Trophoblast cell (in vitro differentiated cells and primary cell): Measurements from ENCODE around the gene KIFAP3.
A peak's percentile ranks its signal among the peaks of the same experiment; 100 is the strongest.
"Not testable (repeated sequence)": the region's sequence is repeated elsewhere in the genome, so short reads cannot be mapped to it uniquely, and the experiment has no call there.

Experiments
- DNase-seq, 2 donors: peaks; one replicate each; pipeline ENCODE4 v3.0.0-alpha.2; 2016
- H2AFZ ChIP-seq: 2 replicates; pipeline ENCODE4 v1.6.1; 2013; ENCODE audit warnings: low read length, moderate library complexity, mild to moderate bottlenecking; ENCODE audit not compliant: insufficient read depth, poor library complexity
- H2AK5ac ChIP-seq: 2 replicates; pipeline ENCODE4 v1.6.1; 2013; ENCODE audit warnings: mild to moderate bottlenecking, low read length
- H2BK120ac ChIP-seq: 2 replicates; pipeline ENCODE4 v1.6.1; 2013; ENCODE audit warnings: low read length, mild to moderate bottlenecking, moderate library complexity; ENCODE audit not compliant: insufficient read depth, poor library complexity
- H2BK12ac ChIP-seq: 2 replicates; pipeline ENCODE4 v1.6.1; 2013; ENCODE audit warnings: mild to moderate bottlenecking, low read length, moderate library complexity
- H2BK5ac ChIP-seq: 2 replicates; pipeline ENCODE4 v1.6.1; 2013; ENCODE audit warnings: low read length, low read depth, moderate library complexity, mild to moderate bottlenecking; ENCODE audit not compliant: poor library complexity
- H3K14ac ChIP-seq: 2 replicates; pipeline ENCODE4 v1.6.1; 2013; ENCODE audit warnings: mild to moderate bottlenecking, low read length
- H3K18ac ChIP-seq: 2 replicates; pipeline ENCODE4 v1.6.1; 2013; ENCODE audit warnings: mild to moderate bottlenecking, low read length
- H3K23ac ChIP-seq: 2 replicates; pipeline ENCODE4 v1.6.1; 2013; ENCODE audit warnings: low read length
- H3K27ac ChIP-seq: 2 replicates; pipeline ENCODE4 v1.5.1; 2013; ENCODE audit warnings: low read depth, mild to moderate bottlenecking, inconsistent platforms, low read length, moderate library complexity
- H3K27me3 ChIP-seq: 2 replicates; pipeline ENCODE4 v1.6.1; 2013; ENCODE audit warnings: inconsistent platforms, mild to moderate bottlenecking, low read length, moderate library complexity; ENCODE audit not compliant: insufficient read depth
- H3K36me3 ChIP-seq, 2 experiments: 1 replicate in 1 of 2; 2 replicates in 1 of 2; pipeline ENCODE4 v1.6.1; 2013; ENCODE audit warnings: low read length in 2 of 2, mild to moderate bottlenecking in 2 of 2, moderate library complexity in 1 of 2; ENCODE audit not compliant: insufficient read depth in 2 of 2, control insufficient read depth in 1 of 2
- H3K4ac ChIP-seq: 2 replicates; pipeline ENCODE4 v1.6.1; 2013; ENCODE audit warnings: low read depth, mild to moderate bottlenecking, low read length, moderate library complexity
- H3K4me1 ChIP-seq, 2 experiments: 1 replicate in 1 of 2; 2 replicates in 1 of 2; pipeline ENCODE4 v1.6.1; 2013; ENCODE audit warnings: low read length in 2 of 2, mild to moderate bottlenecking in 2 of 2, moderate library complexity in 1 of 2; ENCODE audit not compliant: insufficient read depth in 2 of 2, control insufficient read depth in 1 of 2
- H3K4me2 ChIP-seq: 2 replicates; pipeline ENCODE4 v1.6.1; 2013; ENCODE audit warnings: inconsistent platforms, mild to moderate bottlenecking, low read length, moderate library complexity
- H3K4me3 ChIP-seq: 2 replicates; pipeline ENCODE4 v1.5.1; 2013; ENCODE audit warnings: mild to moderate bottlenecking, low read depth, low read length, inconsistent platforms
- H3K79me1 ChIP-seq: one replicate; pipeline ENCODE4 v1.6.1; 2013; ENCODE audit warnings: low read length
- H3K79me2 ChIP-seq: 2 replicates; pipeline ENCODE4 v1.6.1; 2013; ENCODE audit warnings: low read length, mild to moderate bottlenecking; ENCODE audit not compliant: control insufficient read depth, insufficient read depth, poor library complexity
- H3K9ac ChIP-seq: 2 replicates; pipeline ENCODE4 v1.6.1; 2013; ENCODE audit warnings: mild to moderate bottlenecking, low read length
- H3K9me3 ChIP-seq: 2 replicates; pipeline ENCODE4 v1.6.1; 2013; ENCODE audit warnings: low read depth, mild to moderate bottlenecking, control low read depth, inconsistent platforms, low read length; ENCODE audit not compliant: insufficient read depth
- H4K12ac ChIP-seq: 2 replicates; pipeline ENCODE4 v1.6.1; 2013; ENCODE audit warnings: low read depth, mild to moderate bottlenecking, low read length, moderate library complexity
- H4K8ac ChIP-seq: 2 replicates; pipeline ENCODE4 v1.6.1; 2013; ENCODE audit warnings: low read depth, mild to moderate bottlenecking, low read length, moderate library complexity
- H4K91ac ChIP-seq: one replicate; pipeline ENCODE4 v1.6.1; 2013; ENCODE audit warnings: low read depth, mild to moderate bottlenecking, low read length, moderate library complexity
- WGBS: extraction: QIAGEN DNeasy Blood & Tissue Kit; methylation state at CpG from one replicate; pipeline ENCODE4 v1.1.7; 2013; ENCODE audit warnings: missing lambda C conversion rate; ENCODE audit not compliant: insufficient read length, insufficient coverage; ENCODE audit errors: extremely low coverage; 5-methylcytosine and 5-hydroxymethylcytosine counted together

KIFAP3 gene

GRCh38 chr1:169921080-169921479 lies 153.4 kb downstream of the KIFAP3 start:
- H3K14ac ChIP-seq, result no peak overlapping the region
- H4K12ac ChIP-seq, result no peak overlapping the region
- H2BK5ac ChIP-seq, result no peak overlapping the region
- H3K9me3 ChIP-seq, result no peaks in the 10 kb centered on the region
- no peak overlapping the region for H3K4me3 ChIP-seq
- H3K9ac ChIP-seq, result no peak overlapping the region
- H3K27me3 ChIP-seq, result no peaks in the 10 kb centered on the region
- no peak overlapping the region for H4K8ac ChIP-seq
- H3K4ac ChIP-seq, result no peak overlapping the region
- H3K23ac ChIP-seq, result no peak overlapping the region
- H3K36me3 ChIP-seq, result peaks cover 2 to 3% of the 10 kb centered on the region in 2 experiments
- H3K79me2 ChIP-seq, result no peaks in the 10 kb centered on the region
- H2BK120ac ChIP-seq, result no peak overlapping the region
- no peaks in the 10 kb centered on the region for H3K4me1 ChIP-seq
- no peak overlapping the region for H2AFZ ChIP-seq
- DNase-seq, result no peak
- H3K18ac ChIP-seq, result no peak overlapping the region
- no peak overlapping the region for H3K27ac ChIP-seq
- no peak overlapping the region for H2BK12ac ChIP-seq
- no peak overlapping the region for H4K91ac ChIP-seq
- no peak overlapping the region for H3K4me2 ChIP-seq
- H2AK5ac ChIP-seq, result no peak overlapping the region
- no CpG with 5 or more reads among the region's 4 CpGs for WGBS
- peaks cover 5% of the 10 kb centered on the region for H3K79me1 ChIP-seq

GRCh38 chr1:169918927-169919326 lies 155.6 kb downstream of the KIFAP3 start:
- no peak for DNase-seq
- Histone ChIP-seq H3K14ac (no peak overlapping the region), H4K12ac (no peak overlapping the region), H3K27ac (no peak overlapping the region), H3K36me3 (peaks cover 2 to 3% of the 10 kb centered on the region in 2 experiments), H3K18ac (no peak overlapping the region), H3K4me1 (no peaks in the 10 kb centered on the region), H3K27me3 (no peaks in the 10 kb centered on the region), H2AFZ (no peak overlapping the region), H3K79me2 (no peaks in the 10 kb centered on the region), H3K79me1 (peaks cover 3% of the 10 kb centered on the region), H3K4ac (no peak overlapping the region), H4K91ac (no peak overlapping the region), H3K4me2 (no peak overlapping the region), H3K4me3 (no peak overlapping the region), H2AK5ac (no peak overlapping the region), H2BK5ac (no peak overlapping the region), H3K23ac (no peak overlapping the region), H2BK12ac (no peak overlapping the region), H2BK120ac (no peak overlapping the region), H3K9me3 (no peaks in the 10 kb centered on the region), H4K8ac (no peak overlapping the region), H3K9ac (no peak overlapping the region)
- no CpG with 5 or more reads among the region's 1 CpG for WGBS

GRCh38 chr1:169918220-169918619 lies 156.3 kb downstream of the KIFAP3 start:
- not testable (repeated sequence) for H3K79me1 ChIP-seq, H3K9ac ChIP-seq, H3K4me1 ChIP-seq, H4K12ac ChIP-seq, H3K14ac ChIP-seq, H3K4me3 ChIP-seq, H2AK5ac ChIP-seq, H2AFZ ChIP-seq, H2BK12ac ChIP-seq, H2BK5ac ChIP-seq, H3K4ac ChIP-seq, H2BK120ac ChIP-seq, H3K27me3 ChIP-seq, H4K8ac ChIP-seq, DNase-seq, H3K4me2 ChIP-seq, H3K27ac ChIP-seq, H4K91ac ChIP-seq, H3K36me3 ChIP-seq, H3K23ac ChIP-seq, H3K9me3 ChIP-seq, H3K18ac ChIP-seq, H3K79me2 ChIP-seq
- no CpG with 5 or more reads among the region's 9 CpGs for WGBS

GRCh38 chr1:169915150-169915549 lies 159.3 kb downstream of the KIFAP3 start:
- Histone ChIP-seq H3K4me2 (no peak overlapping the region), H2BK12ac (no peak overlapping the region), H3K4me1 (no peaks in the 10 kb centered on the region), H4K8ac (peak overlapping the region; percentile 38), H3K27me3 (no peaks in the 10 kb centered on the region), H2AK5ac (peak overlapping the region; percentile 29), H3K23ac (no peak overlapping the region), H2BK5ac (peak overlapping the region; percentile 1), H3K36me3 (peaks cover 2 to 3% of the 10 kb centered on the region in 2 experiments), H2BK120ac (no peak overlapping the region), H4K12ac (no peak overlapping the region), H3K27ac (no peak overlapping the region), H3K4ac (no peak overlapping the region), H3K9me3 (no peaks in the 10 kb centered on the region), H3K4me3 (no peak overlapping the region), H3K9ac (no peak overlapping the region), H3K79me2 (no peaks in the 10 kb centered on the region), H3K79me1 (no peaks in the 10 kb centered on the region), H2AFZ (no peak overlapping the region), H3K18ac (no peak overlapping the region), H4K91ac (no peak overlapping the region), H3K14ac (no peak overlapping the region)
- no CpG with 5 or more reads among the region's 15 CpGs for WGBS
- no peak for DNase-seq
